Measurements from ENCODE around the gene RRP8. TPM values are rescaled to one million over a fixed set of nuclear protein-coding genes. Genes with fewer than 3 reads are reported as not detected.

RRP8 gene
- total RNA-seq, 1 donor from 2014 or later, result 14.4 TPM

- DNase-seq (ENCODE audit: low spot score), result no peak
- no peak for ATAC-seq
Measured at GRCh38 chr11:6572215-6572614, 31.2 kb downstream of the RRP8 start.

GRCh38 chr11:6571434-6572008 is 31.9 kb downstream of the RRP8 start:
- no peak for DNase-seq (ENCODE audit: low spot score)
- ATAC-seq, result no peak

GRCh38 chr11:6570691-6571427 is 32.6 kb downstream of the RRP8 start:
- DNase-seq (ENCODE audit: low spot score) (no peak), ATAC-seq (no peak)

- no peak for ATAC-seq
Measured at GRCh38 chr11:6569706-6570105, 33.7 kb downstream of the RRP8 start.

GRCh38 chr11:6568191-6568918 is 35.1 kb downstream of the RRP8 start:
- DNase-seq (ENCODE audit: low spot score) (peak; percentile 88), ATAC-seq (peak; percentile 56)

More at GRCh38 chr11:6569706-6570105, 33.7 kb downstream of the RRP8 start:
- DNase-seq (ENCODE audit: low spot score), result no peak

- no peak for DNase-seq (ENCODE audit: low spot score)
- ATAC-seq, result no peak
Measured at GRCh38 chr11:6567371-6567745, 36.1 kb downstream of the RRP8 start.

GRCh38 chr11:6566704-6567370 is 36.6 kb downstream of the RRP8 start:
- ATAC-seq (peak; percentile 80), DNase-seq (ENCODE audit: low spot score) (peak; percentile 91)

GRCh38 chr11:6565988-6566703 is 37.3 kb downstream of the RRP8 start:
- DNase-seq (ENCODE audit: low spot score) (no peak), ATAC-seq (no peak)

GRCh38 chr11:6565325-6565724 is 38.1 kb downstream of the RRP8 start:
- DNase-seq (ENCODE audit: low spot score) (no peak), ATAC-seq (no peak)

- DNase-seq (ENCODE audit: low spot score), result no peak
- no peak for ATAC-seq
Measured at GRCh38 chr11:6563667-6564066, 39.7 kb downstream of the RRP8 start.

- no peak for DNase-seq (ENCODE audit: low spot score)
- ATAC-seq, result no peak
Measured at GRCh38 chr11:6563121-6563619, 40.2 kb downstream of the RRP8 start.

GRCh38 chr11:6561288-6561687 is 42.1 kb downstream of the RRP8 start:
- no peak for ATAC-seq
- DNase-seq (ENCODE audit: low spot score), result no peak

- DNase-seq (ENCODE audit: low spot score) (no peak), ATAC-seq (no peak)
Measured at GRCh38 chr11:6559369-6559768, 44.0 kb downstream of the RRP8 start.

GRCh38 chr11:6557761-6558674 is 45.4 kb downstream of the RRP8 start:
- DNase-seq (ENCODE audit: low spot score), result no peak
- no peak for ATAC-seq

GRCh38 chr11:6557063-6557462 is 46.4 kb downstream of the RRP8 start:
- ATAC-seq (no peak), DNase-seq (ENCODE audit: low spot score) (no peak)

- ATAC-seq, result peak; percentile 81
- no peak for DNase-seq (ENCODE audit: low spot score)
Measured at GRCh38 chr11:6556139-6556949, 47.1 kb downstream of the RRP8 start.

- no peak for ATAC-seq
- DNase-seq (ENCODE audit: low spot score), result no peak
Measured at GRCh38 chr11:6554828-6555706, 48.3 kb downstream of the RRP8 start.

GRCh38 chr11:6553634-6554033 is 49.8 kb downstream of the RRP8 start:
- DNase-seq (ENCODE audit: low spot score), result no peak
- ATAC-seq, result no peak

All from left lobe of liver (tissue), 2 donors.